Measurements from ENCODE around the gene TBCC. TPM values are rescaled to one million over a fixed set of nuclear protein-coding genes. Genes with fewer than 3 reads are reported as not detected.

Gene TBCC
- total and polyA plus RNA-seq, 2 of the 13 experiments (the other 11 are each of a cell fraction or from before 2014, with no cell fraction given) = 14.8 to 36.1 TPM

GRCh38 chr6:42698217-42698616 lies 47.7 kb downstream of the TBCC start:
- H3K9me3 ChIP-seq (ENCODE audit: low read length) = no peaks in the 10 kb centered on the region
- H3K9ac ChIP-seq (ENCODE audit: insufficient read depth, low read depth, low read length) = no peak overlapping the region
- H3K4me2 ChIP-seq (ENCODE audit: low read depth, low read length) = no peak overlapping the region
- no peaks in the 10 kb centered on the region for H3K4me1 ChIP-seq (ENCODE audit: insufficient read depth, low read length)
- no peaks in the 10 kb centered on the region; a peak in 1 of 5 replicates for H3K36me3 ChIP-seq (replicated peaks in 1 of 2; ENCODE audit: control insufficient read depth in 1 of 2, insufficient read depth in 2 of 2, low read length in 2 of 2)
- no peak overlapping the region for H2AFZ ChIP-seq (ENCODE audit: low read length)
- TF ChIP-seq AGO1 (IDR thresholded peaks at IDR 0.05; ENCODE audit: low read depth, low read length, poor library complexity, severe bottlenecking) = peak; percentile 33
- TF ChIP-seq IKZF4 (CRISPR knock-in tag; IDR thresholded peaks at IDR 0.05; ENCODE audit: borderline replicate concordance, low read depth, not compliant biosample characterization) = no peak
- TF ChIP-seq POLR2G (IDR thresholded peaks at IDR 0.05; ENCODE audit: low read depth, low read length) = peak; percentile 26; the same call in 1 of the 2 replicates
- TF ChIP-seq SKI (IDR thresholded peaks at IDR 0.05; ENCODE audit: partially characterized antibody) = no peak
- peak; percentile 42 for TF ChIP-seq AGO2 (optimal IDR thresholded peaks at IDR 0.05; ENCODE audit: low read depth, low read length)
- H3K27me3 ChIP-seq (ENCODE audit: control insufficient read depth in 1 of 2, insufficient read depth in 2 of 2, low read length in 2 of 2) = no peaks in the 10 kb centered on the region
- FAIRE-seq (no peak), DNase-seq (ENCODE audit: low spot score) (no peak), ATAC-seq (no peak; the same call in none of the 3 replicates)
- no TSS peak for BruUV-seq (replicated peaks)
- POLR2A ChIA-PET = no interaction called here
- no peaks in the 10 kb centered on the region for H3K79me2 ChIP-seq (ENCODE audit: insufficient read depth, low read length)
- no peak overlapping the region for H3K27ac ChIP-seq (ENCODE audit: extremely low read length, insufficient read depth, low read length)
- in situ Hi-C loops (cut with HindIII; ENCODE audit: extremely low pct_ligation_motif_present, low pct_unique_long_range_greater_than_20kb) (no loop called here), intact Hi-C loops (cut with micrococcal nuclease; ENCODE audit: unreplicated experiment) (no loop called here)
- H3K4me3 ChIP-seq (replicated peaks in 1 of 3; ENCODE audit: insufficient read depth in 1 of 3, low read depth in 2 of 3, low read length in 3 of 3) = no peak overlapping the region
- CTCF ChIA-PET (ENCODE audit: low intra/inter-chr PET ratio, low total read pairs) = no interaction called here
- H4K20me1 ChIP-seq (ENCODE audit: insufficient read depth, low read length) = no peaks in the 10 kb centered on the region
- 68% methylated on average over 13 of the region's 13 CpGs for WGBS (ENCODE audit: low lambda C conversion rate)

DNA sequence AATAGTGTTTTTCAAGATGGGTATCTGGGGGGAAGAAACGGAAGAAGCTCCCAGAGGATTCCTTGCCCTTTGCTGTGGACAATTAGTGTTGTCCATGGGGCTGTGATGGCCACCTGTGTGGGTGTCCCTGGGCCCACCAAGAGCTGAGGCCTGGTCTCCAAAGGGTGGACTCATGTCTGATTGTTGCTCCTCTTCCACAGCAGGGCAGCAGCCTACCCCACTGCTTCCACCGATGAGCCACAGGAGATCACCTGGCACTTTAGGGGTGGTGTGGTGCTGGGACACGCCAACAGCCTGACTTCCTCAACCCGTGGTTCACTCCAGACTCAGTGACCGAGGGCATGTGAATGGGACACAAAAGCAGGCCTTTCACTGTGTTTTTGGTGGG lies 48.6 kb downstream of the TBCC start:
- 94% methylated on average over 4 of the region's 5 CpGs for WGBS (ENCODE audit: low lambda C conversion rate)
- intact Hi-C loops (cut with micrococcal nuclease; ENCODE audit: unreplicated experiment) = no loop called here
- peak; percentile 15 for ATAC-seq
- TF ChIP-seq ATAD3A (CRISPR knock-in tag; IDR thresholded peaks at IDR 0.05) (no peak), ZNF547 (CRISPR knock-in tag; IDR thresholded peaks at IDR 0.05) (no peak), CEBPG (CRISPR knock-in tag; IDR thresholded peaks at IDR 0.05) (no peak), DNMT3B (CRISPR knock-in tag; conservative IDR thresholded peaks at IDR 0.05) (no peak), REXO4 (CRISPR knock-in tag; IDR thresholded peaks at IDR 0.05; ENCODE audit: borderline replicate concordance) (no peak), HOXA7 (CRISPR knock-in tag; IDR thresholded peaks at IDR 0.05) (no peak), THAP8 (CRISPR knock-in tag; IDR thresholded peaks at IDR 0.05; ENCODE audit: borderline replicate concordance) (no peak), ZNF766 (CRISPR knock-in tag; IDR thresholded peaks at IDR 0.05; ENCODE audit: borderline replicate concordance) (no peak), HNF4G (IDR thresholded peaks at IDR 0.05; ENCODE audit: borderline replicate concordance, low read depth, low read length) (no peak), HNF4G (CRISPR knock-in tag; IDR thresholded peaks at IDR 0.05; ENCODE audit: borderline replicate concordance, low read depth) (no peak), ZFP41 (CRISPR knock-in tag; IDR thresholded peaks at IDR 0.05; ENCODE audit: borderline replicate concordance) (no peak), ZFP62 (CRISPR knock-in tag; IDR thresholded peaks at IDR 0.05) (no peak), KLF16 (CRISPR knock-in tag; IDR thresholded peaks at IDR 0.05) (no peak), CCAR2 (optimal IDR thresholded peaks at IDR 0.05; ENCODE audit: low read depth, low read length) (no peak), ZFP82 (CRISPR knock-in tag; IDR thresholded peaks at IDR 0.05; ENCODE audit: borderline replicate concordance) (no peak), PPARG (CRISPR knock-in tag; conservative IDR thresholded peaks at IDR 0.05) (no peak), ZNF251 (CRISPR knock-in tag; IDR thresholded peaks at IDR 0.05) (no peak)

More for the DNA sequence above, 48.6 kb downstream of the TBCC start:
- Histone ChIP-seq H3K36me3 (replicated peaks in 1 of 2; ENCODE audit: control insufficient read depth in 1 of 2, insufficient read depth in 2 of 2, low read length in 2 of 2) (peaks cover 4 to 8% of the 10 kb centered on the region in 2 experiments; a peak in 4 of 5 replicates), H2AFZ (ENCODE audit: low read length) (no peak overlapping the region), H3K4me3 (replicated peaks in 1 of 3; ENCODE audit: insufficient read depth in 1 of 3, low read depth in 2 of 3, low read length in 3 of 3) (no peak overlapping the region), H3K79me2 (ENCODE audit: insufficient read depth, low read length) (no peaks in the 10 kb centered on the region), H4K20me1 (ENCODE audit: insufficient read depth, low read length) (no peaks in the 10 kb centered on the region), H3K27me3 (ENCODE audit: control insufficient read depth in 1 of 2, insufficient read depth in 2 of 2, low read length in 2 of 2) (no peaks in the 10 kb centered on the region), H3K4me2 (ENCODE audit: low read depth, low read length) (no peak overlapping the region), H3K27ac (ENCODE audit: extremely low read length, insufficient read depth, low read length) (no peak overlapping the region), H3K4me1 (ENCODE audit: insufficient read depth, low read length) (no peaks in the 10 kb centered on the region), H3K9ac (ENCODE audit: insufficient read depth, low read depth, low read length) (no peak overlapping the region), H3K9me3 (ENCODE audit: low read length) (no peaks in the 10 kb centered on the region)
- CTCF ChIA-PET (ENCODE audit: low intra/inter-chr PET ratio, low total read pairs) = no interaction called here
- POLR2A ChIA-PET = no interaction called here
- no peak for FAIRE-seq
- in situ Hi-C loops (cut with HindIII; ENCODE audit: extremely low pct_ligation_motif_present, low pct_unique_long_range_greater_than_20kb) = no loop called here
- DNase-seq (ENCODE audit: low spot score) = no peak
- no TSS peak for BruUV-seq (replicated peaks)
